Peyer's patch (tissue), 4 donors: ENCODE data around the gene PGLYRP2. TPM values are rescaled to one million over a fixed set of nuclear protein-coding genes. Genes with fewer than 3 reads are reported as not detected.

Source experiments
- DNase-seq, 3 donors: peaks; one replicate each; pipeline ENCODE4 v3.0.0-alpha.2; 2017 to 2019
- H3K27ac ChIP-seq, 4 donors: fragments of 200-600 bp; sonication (generic); one replicate each; pipeline ENCODE4 v1.5.1; 2016 to 2019
- H3K27me3 ChIP-seq, 2 donors: fragments of 200-600 bp; sonication (generic); one replicate each; pipeline ENCODE4 v1.5.1; 2019
- H3K36me3 ChIP-seq, 3 donors: fragments of 200-600 bp; sonication (generic); one replicate each; pipeline ENCODE4 v1.5.1; 2016 to 2019
- H3K4me1 ChIP-seq, 4 donors: fragments of 200-600 bp; sonication (generic); one replicate each; pipeline ENCODE4 v1.5.1; 2016 to 2019
- H3K4me3 ChIP-seq, 4 donors: fragments of 200-600 bp; sonication (generic); 1 replicate in 3 of 4; 2 replicates in 1 of 4; pipeline ENCODE4 v1.5.1; 2016 to 2019; ENCODE audit warnings: mild to moderate bottlenecking in 1 of 4
- H3K9me3 ChIP-seq, 4 donors: fragments of 200-600 bp; sonication (generic); one replicate each; pipeline ENCODE4 v1.5.1; 2016 to 2019; ENCODE audit warnings: mild to moderate bottlenecking in 1 of 4
- CTCF ChIP-seq, 6 experiments: fragments of 450-650 bp in 4 of 6; fragments of 200-600 bp in 2 of 6; sonication (generic) in 1 of 6; IDR thresholded peaks; one replicate each; pipeline ENCODE4 v1.5.1; 2017 to 2019; ENCODE audit warnings: antibody characterized with exemption in 6 of 6, mild to moderate bottlenecking in 3 of 6, moderate library complexity in 1 of 6
- POLR2A ChIP-seq, 2 donors: fragments of 450-650 bp; IDR thresholded peaks; one replicate each; pipeline ENCODE4 v1.5.1; 2017; ENCODE audit warnings: antibody characterized with exemption in 2 of 2, mild to moderate bottlenecking in 2 of 2, moderate library complexity in 2 of 2
- total RNA-seq, 4 donors: library from RNA; depleted of rRNA; stranded (reverse); fragments of >200 nt; gene quantifications; one replicate each; pipeline ENCODE4 v1.1.0, GENCODE V29; 2016

The PGLYRP2 gene
- total RNA-seq, 4 donors from 2014 or later = not detected

GRCh38 chr19:15450528-15450890, 28.8 kb downstream of the PGLYRP2 start:
- Histone ChIP-seq H3K36me3 (no peaks in the 10 kb centered on the region), H3K9me3 (no peaks in the 10 kb centered on the region), H3K4me1 (peaks cover 0 to 19% (median 0%) of the 10 kb centered on the region in 4 donors), H3K4me3 (no peak overlapping the region), H3K27ac (peak overlapping the region; percentile 2 to 89 (median 76)), H3K27me3 (no peaks in the 10 kb centered on the region)
- no peak for DNase-seq
- no peak for TF ChIP-seq CTCF (IDR thresholded peaks at IDR 0.05)
- no peak for TF ChIP-seq POLR2A (IDR thresholded peaks at IDR 0.05)

GRCh38 chr19:15449620-15450527, 29.4 kb downstream of the PGLYRP2 start, which contains the start of gene WIZ:
TSS of gene WIZ (minus strand) at chr19:15449956. CDS start at chr19:15448307, 1,649 bp downstream.
- Histone ChIP-seq H3K36me3 (no peaks in the 10 kb centered on the region), H3K9me3 (no peaks in the 10 kb centered on the region), H3K27me3 (no peaks in the 10 kb centered on the region), H3K27ac (peak within 1 kb of the TSS; percentile 62 to 89 (median 76)), H3K4me1 (peaks cover 0 to 19% (median 0%) of the 10 kb centered on the region in 4 donors), H3K4me3 (peak within 1 kb of the TSS; percentile 55 to 95 (median 82))
- DNase-seq = peak; percentile 82 to 92 (median 91)
- TF ChIP-seq POLR2A (IDR thresholded peaks at IDR 0.05) = no peak
- TF ChIP-seq CTCF (IDR thresholded peaks at IDR 0.05) = no peak

- no peaks in the 10 kb centered on the region for H3K36me3 ChIP-seq
- no peaks in the 10 kb centered on the region for H3K27me3 ChIP-seq
- H3K9me3 ChIP-seq = no peaks in the 10 kb centered on the region
- H3K4me3 ChIP-seq = peak overlapping the region; percentile 55 to 95 (median 82)
- no peak for TF ChIP-seq CTCF (IDR thresholded peaks at IDR 0.05)
- no peak for TF ChIP-seq POLR2A (IDR thresholded peaks at IDR 0.05)
- peak overlapping the region; percentile 46 to 89 (median 76) for H3K27ac ChIP-seq
- peaks cover 0 to 19% (median 0%) of the 10 kb centered on the region in 4 donors for H3K4me1 ChIP-seq
- DNase-seq = peak in 1 of 3 donors; percentile 49
Measured at GRCh38 chr19:15448778-15449619, 30.3 kb downstream of the PGLYRP2 start.

GRCh38 chr19:15448044-15448777, 31.1 kb downstream of the PGLYRP2 start:
- Histone ChIP-seq H3K4me3 (no peak overlapping the region), H3K27ac (peak overlapping the region in 1 of 4 donors; percentile 89), H3K9me3 (no peaks in the 10 kb centered on the region), H3K4me1 (peaks cover 0 to 15% (median 0%) of the 10 kb centered on the region in 4 donors), H3K36me3 (no peaks in the 10 kb centered on the region), H3K27me3 (no peaks in the 10 kb centered on the region)
- TF ChIP-seq POLR2A (IDR thresholded peaks at IDR 0.05) = no peak
- TF ChIP-seq CTCF (IDR thresholded peaks at IDR 0.05) = no peak
- peak in 1 of 3 donors; percentile 48 for DNase-seq

- Histone ChIP-seq H3K4me1 (peaks cover 0 to 8% (median 0%) of the 10 kb centered on the region in 4 donors), H3K4me3 (no peak overlapping the region), H3K27ac (no peak overlapping the region), H3K9me3 (no peaks in the 10 kb centered on the region), H3K36me3 (no peaks in the 10 kb centered on the region), H3K27me3 (no peaks in the 10 kb centered on the region)
- TF ChIP-seq CTCF (IDR thresholded peaks at IDR 0.05) (no peak), POLR2A (IDR thresholded peaks at IDR 0.05) (no peak)
- no peak for DNase-seq
Measured at GRCh38 chr19:15447057-15447456, 32.2 kb downstream of the PGLYRP2 start.
